RWPE1 (cell line): ENCODE measurements around the gene STK32A.

Experiments
- CTCF ChIA-PET: fragments of 350-600 bp; sonication (Branson Sonifier 250); formaldehyde crosslinking; extraction: SDS; loops from one replicate; lab custom pipeline; 2021; lab: Yijun Ruan, JAX
- POLR2A ChIA-PET: fragments of 400-600 bp; formaldehyde crosslinking; extraction: SDS; loops from one replicate; lab custom pipeline; 2020; ENCODE audit warnings: antibody characterized with exemption; ENCODE audit not compliant: low non-redundant PET; lab: Yijun Ruan, JAX
- DNase-seq: peaks from one replicate; pipeline ENCODE4 v3.0.0; 2012; ENCODE audit warnings: low spot score
- H3K27ac ChIP-seq: fragments of 450-650 bp; 2 replicates; pipeline ENCODE4 v1.5.1; 2017
- CTCF ChIP-seq: fragments of 450-650 bp; conservative IDR thresholded peaks from 2 replicates; pipeline ENCODE4 v1.5.1; 2017; ENCODE audit warnings: low read depth, mild to moderate bottlenecking

The STK32A gene

GRCh38 chr5:147413266-147413665 is 178.4 kb downstream of the STK32A start:
- CTCF ChIA-PET = no interaction called here
- DNase-seq = no peak
- TF ChIP-seq CTCF = no peak
- no peak overlapping the region for H3K27ac ChIP-seq
- POLR2A ChIA-PET = no interaction called here

- CTCF ChIA-PET = interaction anchor here (0.6 to 0.9 kb wide), 2 partner anchors 163 to 1589 kb away, joined by 3 to 5 read pairs; no protein-coding TSS in a partner anchor
Observed at GRCh38 chr5:147415651-147416050, 180.8 kb downstream of the STK32A start.

GRCh38 chr5:147417135-147417813 is 182.4 kb downstream of the STK32A start:
- DNase-seq = no peak
- H3K27ac ChIP-seq = no peak overlapping the region
- POLR2A ChIA-PET = no interaction called here
- TF ChIP-seq CTCF = no peak
- CTCF ChIA-PET = no interaction called here

More at GRCh38 chr5:147415651-147416050, 180.8 kb downstream of the STK32A start:
- no peak for DNase-seq
- H3K27ac ChIP-seq = no peak overlapping the region
- POLR2A ChIA-PET = no interaction called here
- no peak for TF ChIP-seq CTCF

- no peak for DNase-seq
- ChIA-PET CTCF (no interaction called here), POLR2A (no interaction called here)
- no peak for TF ChIP-seq CTCF
- no peak overlapping the region for H3K27ac ChIP-seq
Observed at GRCh38 chr5:147418613-147419012, 183.8 kb downstream of the STK32A start.

GRCh38 chr5:147426640-147427327 is 192.0 kb downstream of the STK32A start:
- no peak overlapping the region for H3K27ac ChIP-seq
- ChIA-PET POLR2A (no interaction called here), CTCF (interaction anchor here (0.7 kb wide), 2 partner anchors 59 to 518 kb away, joined by 4 to 5 read pairs; no protein-coding TSS in a partner anchor)
- DNase-seq = no peak
- TF ChIP-seq CTCF = no peak

- CTCF ChIA-PET = interaction anchor here (0.7 kb wide), 1 partner anchor 519 kb away, joined by 5 read pairs; no protein-coding TSS in a partner anchor
- TF ChIP-seq CTCF = no peak
- no peak overlapping the region for H3K27ac ChIP-seq
- DNase-seq = no peak
- POLR2A ChIA-PET = no interaction called here
Observed at GRCh38 chr5:147427521-147428401, 192.9 kb downstream of the STK32A start.
